Measurements from ENCODE around the gene SH2B2. TPM values are rescaled to one million over a fixed set of nuclear protein-coding genes. Genes with fewer than 3 reads are reported as not detected.

SH2B2 gene
- total and polyA plus RNA-seq, 2 donors (not counting 1 experiment from before 2014, with no cell fraction given): 0.18 to 2.0 TPM

- peak in 1 of 2 donors; percentile 12 for DNase-seq (ENCODE audit: low read depth in 2 of 2)
- peaks cover 7% of the 10 kb centered on the region for H3K27me3 ChIP-seq (ENCODE audit: control insufficient read depth, insufficient read depth, low read length)
- no peaks in the 10 kb centered on the region for H3K9me3 ChIP-seq (ENCODE audit: control insufficient read depth, insufficient read depth, low read depth, low read length)
- H3K4me1 ChIP-seq (ENCODE audit: control insufficient read depth, extremely low read depth, insufficient read depth, low read length): no peaks in the 10 kb centered on the region
- no peak overlapping the region for H3K27ac ChIP-seq (ENCODE audit: insufficient read depth, low read length)
- H3K9ac ChIP-seq (ENCODE audit: insufficient read depth, low read length): peak overlapping the region; percentile 42
- H3K36me3 ChIP-seq (ENCODE audit: control insufficient read depth, insufficient read depth, low read length): no peaks in the 10 kb centered on the region
- H4K20me1 ChIP-seq (ENCODE audit: control insufficient read depth, extremely low read depth, insufficient read depth, low read length): no peaks in the 10 kb centered on the region
- H3K79me2 ChIP-seq (ENCODE audit: control insufficient read depth, insufficient read depth, low read length): no peaks in the 10 kb centered on the region
- TF ChIP-seq EZH2 (IDR thresholded peaks at IDR 0.05; ENCODE audit: low read length, missing control alignments) (no peak), CTCF (conservative IDR thresholded peaks at IDR 0.05 in 1 of 2, IDR thresholded peaks at IDR 0.05 in 1 of 2; ENCODE audit: low read depth in 1 of 2, low read length in 2 of 2) (no peak)
- peak overlapping the region; percentile 57 to 72 (median 60) for H3K4me3 ChIP-seq (replicated peaks in 1 of 4; ENCODE audit: control extremely low read depth in 1 of 4, insufficient read depth in 1 of 4, low read depth in 3 of 4, low read length in 4 of 4)
- peak overlapping the region; percentile 73 for H2AFZ ChIP-seq (ENCODE audit: low read length)
- H3K4me2 ChIP-seq (ENCODE audit: extremely low read depth, insufficient read depth, low read length): peak overlapping the region; percentile 90
Measured at GRCh38 chr7:102287111-102287980, 678 bp downstream of the SH2B2 start.

GRCh38 chr7:102287981-102288278, 1.3 kb downstream of the SH2B2 start:
- Histone ChIP-seq H3K79me2 (ENCODE audit: control insufficient read depth, insufficient read depth, low read length) (no peaks in the 10 kb centered on the region), H3K27ac (ENCODE audit: insufficient read depth, low read length) (no peak overlapping the region), H3K4me2 (ENCODE audit: extremely low read depth, insufficient read depth, low read length) (peak overlapping the region; percentile 90), H3K9me3 (ENCODE audit: control insufficient read depth, insufficient read depth, low read depth, low read length) (no peaks in the 10 kb centered on the region), H2AFZ (ENCODE audit: low read length) (no peak overlapping the region), H3K4me3 (replicated peaks in 1 of 4; ENCODE audit: control extremely low read depth in 1 of 4, insufficient read depth in 1 of 4, low read depth in 3 of 4, low read length in 4 of 4) (peak overlapping the region; percentile 57 to 72 (median 60)), H4K20me1 (ENCODE audit: control insufficient read depth, extremely low read depth, insufficient read depth, low read length) (no peaks in the 10 kb centered on the region), H3K9ac (ENCODE audit: insufficient read depth, low read length) (no peak overlapping the region), H3K4me1 (ENCODE audit: control insufficient read depth, extremely low read depth, insufficient read depth, low read length) (no peaks in the 10 kb centered on the region), H3K36me3 (ENCODE audit: control insufficient read depth, insufficient read depth, low read length) (no peaks in the 10 kb centered on the region), H3K27me3 (ENCODE audit: control insufficient read depth, insufficient read depth, low read length) (peaks cover 10% of the 10 kb centered on the region)
- TF ChIP-seq EZH2 (IDR thresholded peaks at IDR 0.05; ENCODE audit: low read length, missing control alignments): no peak
- no peak for TF ChIP-seq CTCF (conservative IDR thresholded peaks at IDR 0.05 in 1 of 2, IDR thresholded peaks at IDR 0.05 in 1 of 2; ENCODE audit: low read depth in 1 of 2, low read length in 2 of 2)
- DNase-seq (ENCODE audit: low read depth in 2 of 2): no peak

GRCh38 chr7:102288285-102288930, 1.7 kb downstream of the SH2B2 start:
- TF ChIP-seq CTCF (conservative IDR thresholded peaks at IDR 0.05 in 1 of 2, IDR thresholded peaks at IDR 0.05 in 1 of 2; ENCODE audit: low read depth in 1 of 2, low read length in 2 of 2) (peak in 1 of 2 donors; percentile 12), EZH2 (IDR thresholded peaks at IDR 0.05; ENCODE audit: low read length, missing control alignments) (no peak)
- Histone ChIP-seq H2AFZ (ENCODE audit: low read length) (no peak overlapping the region), H3K36me3 (ENCODE audit: control insufficient read depth, insufficient read depth, low read length) (no peaks in the 10 kb centered on the region), H3K4me1 (ENCODE audit: control insufficient read depth, extremely low read depth, insufficient read depth, low read length) (no peaks in the 10 kb centered on the region), H3K4me2 (ENCODE audit: extremely low read depth, insufficient read depth, low read length) (peak overlapping the region; percentile 90), H3K9ac (ENCODE audit: insufficient read depth, low read length) (no peak overlapping the region), H3K79me2 (ENCODE audit: control insufficient read depth, insufficient read depth, low read length) (no peaks in the 10 kb centered on the region), H3K27me3 (ENCODE audit: control insufficient read depth, insufficient read depth, low read length) (peaks cover 10% of the 10 kb centered on the region), H3K9me3 (ENCODE audit: control insufficient read depth, insufficient read depth, low read depth, low read length) (no peaks in the 10 kb centered on the region), H4K20me1 (ENCODE audit: control insufficient read depth, extremely low read depth, insufficient read depth, low read length) (no peaks in the 10 kb centered on the region), H3K4me3 (replicated peaks in 1 of 4; ENCODE audit: control extremely low read depth in 1 of 4, insufficient read depth in 1 of 4, low read depth in 3 of 4, low read length in 4 of 4) (no peak overlapping the region), H3K27ac (ENCODE audit: insufficient read depth, low read length) (no peak overlapping the region)
- DNase-seq (ENCODE audit: low read depth in 2 of 2): no peak

Data from fibroblast of lung (primary cell).